MM.1S (cell line): Measurements from ENCODE around the gene AGAP3.

Source experiments
- DNase-seq: peaks from one replicate; pipeline ENCODE4 v3.0.0-alpha.2; 2015
- H2AFZ ChIP-seq: fragments of 300-600 bp; sonication (generic); 2 replicates; pipeline ENCODE4 v1.6.0; 2016; ENCODE audit warnings: antibody characterized with exemption, low read length
- H3F3A ChIP-seq: fragments of 300-600 bp; sonication (generic); 2 replicates; pipeline ENCODE4 v1.6.1; 2016; ENCODE audit warnings: mild to moderate bottlenecking, antibody characterized with exemption, low read length, moderate library complexity, mixed read lengths; ENCODE audit not compliant: insufficient read depth
- H3K27ac ChIP-seq: fragments of 300-600 bp; sonication (generic); 2 replicates; pipeline ENCODE4 v1.5.1; 2016; ENCODE audit warnings: mild to moderate bottlenecking, low read length
- H3K27me3 ChIP-seq: fragments of 300-600 bp; sonication (generic); replicated peaks from 2 replicates; pipeline ENCODE4 v1.6.0; 2016; ENCODE audit warnings: low read length; ENCODE audit not compliant: insufficient read depth
- H3K36me3 ChIP-seq: fragments of 300-600 bp; sonication (generic); replicated peaks from 2 replicates; pipeline ENCODE4 v1.6.1; 2016; ENCODE audit warnings: mild to moderate bottlenecking, low read length, mixed read lengths; ENCODE audit not compliant: insufficient read depth
- H3K4me1 ChIP-seq: fragments of 300-600 bp; sonication (generic); 2 replicates; pipeline ENCODE4 v1.6.1; 2016; ENCODE audit warnings: low read length, mixed read lengths
- H3K4me2 ChIP-seq: fragments of 300-600 bp; sonication (generic); 2 replicates; pipeline ENCODE4 v1.6.0; 2016; ENCODE audit warnings: low read depth, low read length
- H3K4me3 ChIP-seq: fragments of 300-600 bp; sonication (generic); 2 replicates; pipeline ENCODE4 v1.5.1; 2016; ENCODE audit warnings: low read length, mixed read lengths
- H3K79me2 ChIP-seq: fragments of 300-600 bp; sonication (generic); 2 replicates; pipeline ENCODE4 v1.6.1; 2016; ENCODE audit warnings: mixed run types, low read length, mixed read lengths
- H3K9ac ChIP-seq: fragments of 300-600 bp; sonication (generic); 2 replicates; pipeline ENCODE4 v1.6.1; 2016; ENCODE audit warnings: low read length, mixed read lengths
- H3K9me2 ChIP-seq: fragments of 300-600 bp; sonication (generic); replicated peaks from 2 replicates; pipeline ENCODE4 v1.6.1; 2016; ENCODE audit warnings: mild to moderate bottlenecking, low read length, mixed read lengths; ENCODE audit not compliant: insufficient read depth
- H3K9me3 ChIP-seq: fragments of 300-600 bp; sonication (generic); replicated peaks from 2 replicates; pipeline ENCODE4 v1.6.1; 2016; ENCODE audit warnings: mild to moderate bottlenecking, low read length, mixed read lengths; ENCODE audit not compliant: insufficient read depth
- H4K20me1 ChIP-seq: fragments of 300-600 bp; sonication (generic); 2 replicates; pipeline ENCODE4 v1.6.1; 2016; ENCODE audit warnings: mild to moderate bottlenecking, low read length, moderate library complexity, mixed read lengths; ENCODE audit not compliant: insufficient read depth
- CTCF ChIP-seq: fragments of 300-600 bp; sonication (generic); IDR thresholded peaks from 2 replicates; pipeline ENCODE4 v1.5.1; 2016; ENCODE audit warnings: antibody characterized with exemption, low read length, mixed read lengths
- EZH2 ChIP-seq: fragments of 300-600 bp; sonication (generic); optimal IDR thresholded peaks from 2 replicates; pipeline ENCODE3; 2017; ENCODE audit warnings: low read depth, mild to moderate bottlenecking, antibody characterized with exemption, low read length, mixed read lengths
- EZH2phosphoT487 ChIP-seq: fragments of 300-600 bp; sonication (generic); IDR thresholded peaks from 2 replicates; pipeline ENCODE4 v1.6.1; 2018; ENCODE audit warnings: antibody characterized with exemption, low read length

The AGAP3 gene

GRCh38 chr7:151063212-151063561 lies 23.1 kb upstream of the AGAP3 start:
- no peaks in the 10 kb centered on the region for H3K4me1 ChIP-seq
- H3K9ac ChIP-seq, result no peak overlapping the region
- H3K27me3 ChIP-seq, result no peaks in the 10 kb centered on the region
- H3K79me2 ChIP-seq, result peaks cover 33% of the 10 kb centered on the region
- no peaks in the 10 kb centered on the region for H3K9me2 ChIP-seq
- no peaks in the 10 kb centered on the region for H3K9me3 ChIP-seq
- H2AFZ ChIP-seq, result no peak overlapping the region
- no peak overlapping the region for H3K27ac ChIP-seq
- H3K36me3 ChIP-seq, result no peaks in the 10 kb centered on the region
- H4K20me1 ChIP-seq, result no peaks in the 10 kb centered on the region
- no peak for DNase-seq
- H3K4me2 ChIP-seq, result no peak overlapping the region
- H3K4me3 ChIP-seq, result no peak overlapping the region
- peaks cover 10% of the 10 kb centered on the region for H3F3A ChIP-seq
- TF ChIP-seq CTCF, result no peak
- no peak for TF ChIP-seq EZH2
- no peak for TF ChIP-seq EZH2phosphoT487

GRCh38 chr7:151064454-151064853 lies 21.8 kb upstream of the AGAP3 start:
- Histone ChIP-seq H2AFZ (no peak overlapping the region), H3K27ac (no peak overlapping the region), H3K79me2 (peaks cover 33% of the 10 kb centered on the region), H3K9ac (no peak overlapping the region), H3K4me3 (no peak overlapping the region), H3K4me2 (no peak overlapping the region), H3K9me3 (no peaks in the 10 kb centered on the region), H3K9me2 (no peaks in the 10 kb centered on the region), H3K27me3 (no peaks in the 10 kb centered on the region), H3K4me1 (no peaks in the 10 kb centered on the region), H3F3A (no peaks in the 10 kb centered on the region), H3K36me3 (0 out of 2 replicates have a peak, but pooled peaks cover 3% of the 10 kb centered on the region), H4K20me1 (no peaks in the 10 kb centered on the region)
- no peak for DNase-seq
- TF ChIP-seq EZH2 (no peak), CTCF (no peak), EZH2phosphoT487 (no peak)

DNA sequence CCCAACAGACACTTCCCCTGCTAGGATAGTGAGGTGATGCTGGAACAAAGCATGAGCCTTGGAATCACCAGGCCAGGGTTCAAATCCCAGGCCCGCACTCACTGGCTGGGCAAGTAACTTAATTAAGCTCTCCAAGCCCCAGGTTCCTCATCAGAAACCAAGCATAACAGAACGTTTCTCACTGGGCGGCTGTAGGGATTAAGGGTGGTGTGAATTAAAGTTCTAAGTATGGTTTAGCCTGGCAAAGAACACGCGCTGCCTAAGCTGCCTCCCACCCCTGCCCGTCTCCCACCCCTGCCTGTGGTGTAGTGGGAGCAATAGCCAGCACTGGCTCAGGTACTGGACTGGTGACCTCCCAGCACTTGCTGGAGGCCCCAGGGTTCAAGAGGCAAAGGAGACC lies 21.3 kb upstream of the AGAP3 start:
- H3K9me2 ChIP-seq, result no peaks in the 10 kb centered on the region
- no peaks in the 10 kb centered on the region for H3K27me3 ChIP-seq
- H3K9ac ChIP-seq, result no peak overlapping the region
- no peaks in the 10 kb centered on the region for H3K9me3 ChIP-seq
- no peak overlapping the region for H3K4me2 ChIP-seq
- no peak overlapping the region for H3K4me3 ChIP-seq
- H3K79me2 ChIP-seq, result peaks cover 29% of the 10 kb centered on the region
- DNase-seq, result no peak
- no peak overlapping the region for H2AFZ ChIP-seq
- H3F3A ChIP-seq, result no peaks in the 10 kb centered on the region
- no peak overlapping the region for H3K27ac ChIP-seq
- no peaks in the 10 kb centered on the region for H3K4me1 ChIP-seq
- H3K36me3 ChIP-seq, result 0 out of 2 replicates have a peak, but pooled peaks cover 3% of the 10 kb centered on the region
- TF ChIP-seq EZH2phosphoT487, result no peak
- no peaks in the 10 kb centered on the region for H4K20me1 ChIP-seq

DNA sequence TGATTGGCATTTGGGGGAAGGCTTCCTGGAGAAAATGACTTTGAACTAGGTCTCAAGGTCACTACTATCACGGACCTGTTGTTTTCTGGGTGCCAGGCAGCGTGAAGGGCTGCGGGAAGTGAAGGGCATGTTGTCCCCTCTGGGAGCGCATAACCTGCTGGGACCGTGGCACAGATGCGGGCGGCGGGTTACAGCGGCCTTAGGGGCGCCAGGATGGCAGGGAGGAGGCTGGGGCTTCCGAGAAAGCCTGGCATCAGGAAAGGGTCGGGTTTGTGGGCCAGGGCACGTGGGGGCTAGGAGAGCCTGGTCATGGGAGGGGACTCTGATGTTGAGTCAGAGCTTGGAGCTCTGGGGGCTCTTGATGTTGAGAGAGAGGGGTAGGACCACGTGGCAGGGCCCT lies 20.8 kb upstream of the AGAP3 start:
- Histone ChIP-seq H2AFZ (no peak overlapping the region), H3K4me3 (no peak overlapping the region), H3F3A (no peaks in the 10 kb centered on the region), H3K27ac (no peak overlapping the region), H3K27me3 (no peaks in the 10 kb centered on the region), H4K20me1 (no peaks in the 10 kb centered on the region), H3K4me2 (no peak overlapping the region), H3K9me2 (no peaks in the 10 kb centered on the region), H3K9me3 (no peaks in the 10 kb centered on the region), H3K79me2 (peaks cover 24% of the 10 kb centered on the region), H3K4me1 (no peaks in the 10 kb centered on the region), H3K36me3 (0 out of 2 replicates have a peak, but pooled peaks cover 3% of the 10 kb centered on the region), H3K9ac (no peak overlapping the region)
- no peak for TF ChIP-seq EZH2phosphoT487
- TF ChIP-seq EZH2, result no peak
- no peak for DNase-seq
